COLO668 (cell line): ENCODE measurements around the gene ATXN1.

ENCODE experiments used
- DNase-seq: peaks from one replicate; lab custom pipeline; 2025; ENCODE audit not compliant: unreplicated experiment; lab: John Stamatoyannopoulos, UW

The ATXN1 gene

GRCh38 chr6:16683641-16684194 lies 77.5 kb downstream of the ATXN1 start:
- DNase-seq, result no peak

- DNase-seq, result no peak
Measured at GRCh38 chr6:16681260-16681873, 79.9 kb downstream of the ATXN1 start.

DNA sequence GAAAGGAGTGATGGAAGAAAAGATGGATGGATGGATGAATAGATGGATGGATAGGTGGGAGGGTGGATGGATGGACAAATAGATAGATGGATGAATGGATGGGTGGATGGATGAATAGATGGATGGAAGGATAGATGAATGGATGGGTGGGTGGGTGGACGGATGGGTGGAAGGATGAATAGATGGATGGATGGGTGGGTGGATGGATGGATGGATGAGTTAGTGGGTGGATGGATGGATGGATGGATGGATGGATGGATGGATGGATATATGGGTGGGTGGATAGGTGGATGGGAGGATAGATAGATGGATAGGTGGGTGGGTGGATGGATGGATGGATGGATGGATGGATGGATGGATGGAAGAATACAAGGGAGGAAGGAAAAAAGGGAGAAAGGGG lies 82.2 kb downstream of the ATXN1 start:
- no peak for DNase-seq

GRCh38 chr6:16677458-16677857 lies 83.8 kb downstream of the ATXN1 start:
- DNase-seq, result no peak

GRCh38 chr6:16676978-16677377 lies 84.3 kb downstream of the ATXN1 start:
- no peak for DNase-seq

- DNase-seq, result no peak
Measured at GRCh38 chr6:16676376-16676775, 84.9 kb downstream of the ATXN1 start.

DNA sequence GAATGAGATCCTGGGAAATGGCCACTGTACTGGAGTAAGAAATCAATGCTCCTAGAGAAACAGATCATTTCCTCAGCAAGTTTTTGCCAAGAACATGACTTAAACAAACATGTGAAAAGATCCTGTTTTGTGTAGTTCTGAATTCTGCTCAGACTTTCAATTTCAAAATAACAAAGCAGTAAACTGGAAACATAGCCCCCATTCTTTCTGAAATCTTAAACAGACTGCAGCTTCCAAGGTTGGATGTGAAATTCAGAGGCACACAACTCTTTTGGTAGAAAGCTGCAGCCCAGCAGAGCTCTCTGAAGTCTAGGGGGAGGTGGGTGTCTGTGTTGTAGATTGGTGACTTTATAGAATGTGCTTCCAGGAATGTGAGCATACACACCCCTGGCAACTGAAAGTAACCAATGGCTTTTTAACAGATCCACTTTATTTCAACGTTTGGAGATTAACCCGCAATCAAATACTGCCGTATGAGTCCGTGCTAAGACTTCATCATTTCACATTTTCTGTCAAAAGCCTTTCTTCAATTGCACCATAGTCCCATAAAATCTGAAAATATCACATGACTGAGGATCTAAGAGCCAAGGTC lies 86.4 kb downstream of the ATXN1 start:
- no peak for DNase-seq

- DNase-seq, result no peak
Measured at GRCh38 chr6:16673011-16673797, 88.1 kb downstream of the ATXN1 start.

- no peak for DNase-seq
Measured at GRCh38 chr6:16671302-16672289, 89.7 kb downstream of the ATXN1 start.

GRCh38 chr6:16670617-16671051 lies 90.6 kb downstream of the ATXN1 start:
- DNase-seq, result no peak

- no peak for DNase-seq
Measured at GRCh38 chr6:16670183-16670582, 91.1 kb downstream of the ATXN1 start.

GRCh38 chr6:16669227-16669626 lies 92.0 kb downstream of the ATXN1 start:
- DNase-seq, result no peak

- DNase-seq, result no peak
Measured at GRCh38 chr6:16667509-16667908, 93.8 kb downstream of the ATXN1 start.

DNA sequence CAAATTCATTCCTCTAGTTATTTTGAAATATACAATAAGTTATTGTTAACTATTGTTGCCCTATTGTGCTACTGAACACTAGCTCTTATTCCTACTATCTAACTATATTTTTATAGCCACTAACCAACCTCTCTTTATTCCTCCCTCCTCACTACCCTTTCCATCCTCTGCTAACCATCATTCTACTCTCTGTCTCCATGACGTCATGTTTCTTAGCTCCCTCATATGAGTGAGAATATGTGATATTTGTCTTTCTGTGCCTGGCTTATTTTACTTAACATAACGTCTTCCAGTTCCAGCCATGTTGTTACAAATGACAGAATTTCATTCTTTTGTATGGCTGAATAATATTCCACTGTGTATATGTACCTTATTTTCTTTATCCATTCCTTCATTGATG lies 95.3 kb downstream of the ATXN1 start:
- no peak for DNase-seq

DNA sequence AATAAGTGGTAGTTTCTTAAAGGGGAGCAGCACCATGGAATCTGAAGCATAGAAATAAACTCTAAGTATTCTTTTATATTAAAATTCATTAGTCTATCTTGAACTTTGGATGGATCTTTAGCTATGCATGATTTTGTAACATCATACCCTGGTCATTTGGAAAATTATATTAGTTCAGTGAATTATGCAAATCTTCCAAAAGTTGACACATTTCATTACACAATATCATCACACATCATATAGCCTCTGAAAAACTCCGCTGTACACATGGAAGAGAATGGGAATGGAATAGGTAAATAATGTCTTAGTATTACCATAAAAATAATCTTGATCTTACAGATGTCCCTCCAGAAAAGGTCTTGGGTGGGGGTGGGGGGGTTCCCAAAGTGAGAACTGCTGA lies 96.1 kb downstream of the ATXN1 start:
- no peak for DNase-seq

- DNase-seq, result no peak
Measured at GRCh38 chr6:16663901-16664300, 97.4 kb downstream of the ATXN1 start.

GRCh38 chr6:16660157-16660497 lies 101.1 kb downstream of the ATXN1 start:
- DNase-seq, result no peak

DNA sequence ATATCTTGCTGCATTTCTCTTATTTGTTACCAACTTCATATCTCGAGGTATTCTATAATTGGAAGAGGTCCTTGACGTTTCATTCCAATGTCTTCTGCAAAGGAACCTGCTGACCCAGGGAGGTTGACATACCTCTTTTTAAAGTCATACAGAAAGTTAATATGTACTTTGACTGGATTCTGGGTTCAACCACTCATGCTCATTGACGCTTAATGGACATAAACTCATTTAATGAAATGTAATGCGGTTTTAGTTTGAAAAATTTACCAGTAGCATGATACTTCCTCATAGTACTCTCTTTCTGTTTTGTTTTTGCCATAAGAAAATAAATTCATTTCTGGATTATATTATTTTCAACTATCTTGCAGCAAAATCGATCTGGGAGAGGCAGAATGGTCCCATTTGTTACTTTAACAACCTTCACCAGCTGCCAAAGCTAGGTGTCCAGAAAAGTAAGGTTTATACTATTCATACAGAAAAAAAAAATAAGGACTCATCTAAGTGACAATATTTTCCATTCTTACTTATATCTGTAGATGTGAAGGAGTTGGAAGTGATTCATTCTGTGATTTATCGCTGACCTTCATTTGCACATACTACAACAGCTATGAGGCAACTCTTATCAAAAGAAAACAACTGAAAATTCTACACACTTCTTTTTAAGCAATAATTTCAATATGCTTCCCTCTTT lies 101.6 kb downstream of the ATXN1 start:
- no peak for DNase-seq

DNA sequence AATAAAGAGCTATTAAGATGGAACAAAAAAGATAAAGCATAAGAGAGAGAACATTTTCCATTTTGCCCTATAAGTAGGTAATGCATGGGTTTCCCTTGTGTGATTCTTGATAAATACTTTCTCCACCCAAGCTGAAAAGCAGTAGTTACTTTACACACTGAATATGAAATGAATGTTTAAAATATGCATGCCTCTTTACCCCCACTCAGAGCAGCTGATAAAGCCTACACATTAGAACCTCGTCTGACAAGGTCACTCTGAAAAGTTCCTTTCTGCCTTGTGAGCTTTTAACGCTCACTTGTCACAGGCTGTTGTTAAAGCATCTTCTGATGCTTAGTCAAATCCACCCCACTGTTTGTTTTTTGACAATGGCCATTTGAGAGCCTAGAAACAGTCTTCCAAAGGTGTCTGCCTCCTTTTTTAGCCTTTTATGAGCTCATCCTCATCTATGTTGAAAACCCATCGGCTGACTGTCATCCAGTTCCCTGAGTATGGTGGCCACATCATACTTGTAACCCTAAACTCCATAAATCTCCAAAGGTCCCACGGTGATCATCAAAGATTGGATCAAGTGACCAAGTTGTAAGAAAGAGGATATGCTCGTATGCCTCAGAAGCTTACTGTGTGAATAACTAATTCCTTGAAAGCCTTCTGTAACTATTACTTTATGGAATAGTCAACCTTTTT lies 102.8 kb downstream of the ATXN1 start:
- no peak for DNase-seq

GRCh38 chr6:16657768-16658167 lies 103.5 kb downstream of the ATXN1 start:
- DNase-seq, result no peak
